Endothelial cell of coronary artery (primary cell): ENCODE measurements around the gene AGBL2. TPM values are rescaled to one million over a fixed set of nuclear protein-coding genes. Genes with fewer than 3 reads are reported as not detected.

Experiments used
- total RNA-seq: library from RNA; depleted of rRNA; stranded (reverse); fragments of >200 nt; gene quantifications from 2 replicates; pipeline ENCODE4 v1.2.3, GENCODE V29; 2014

AGBL2 gene, protein sequence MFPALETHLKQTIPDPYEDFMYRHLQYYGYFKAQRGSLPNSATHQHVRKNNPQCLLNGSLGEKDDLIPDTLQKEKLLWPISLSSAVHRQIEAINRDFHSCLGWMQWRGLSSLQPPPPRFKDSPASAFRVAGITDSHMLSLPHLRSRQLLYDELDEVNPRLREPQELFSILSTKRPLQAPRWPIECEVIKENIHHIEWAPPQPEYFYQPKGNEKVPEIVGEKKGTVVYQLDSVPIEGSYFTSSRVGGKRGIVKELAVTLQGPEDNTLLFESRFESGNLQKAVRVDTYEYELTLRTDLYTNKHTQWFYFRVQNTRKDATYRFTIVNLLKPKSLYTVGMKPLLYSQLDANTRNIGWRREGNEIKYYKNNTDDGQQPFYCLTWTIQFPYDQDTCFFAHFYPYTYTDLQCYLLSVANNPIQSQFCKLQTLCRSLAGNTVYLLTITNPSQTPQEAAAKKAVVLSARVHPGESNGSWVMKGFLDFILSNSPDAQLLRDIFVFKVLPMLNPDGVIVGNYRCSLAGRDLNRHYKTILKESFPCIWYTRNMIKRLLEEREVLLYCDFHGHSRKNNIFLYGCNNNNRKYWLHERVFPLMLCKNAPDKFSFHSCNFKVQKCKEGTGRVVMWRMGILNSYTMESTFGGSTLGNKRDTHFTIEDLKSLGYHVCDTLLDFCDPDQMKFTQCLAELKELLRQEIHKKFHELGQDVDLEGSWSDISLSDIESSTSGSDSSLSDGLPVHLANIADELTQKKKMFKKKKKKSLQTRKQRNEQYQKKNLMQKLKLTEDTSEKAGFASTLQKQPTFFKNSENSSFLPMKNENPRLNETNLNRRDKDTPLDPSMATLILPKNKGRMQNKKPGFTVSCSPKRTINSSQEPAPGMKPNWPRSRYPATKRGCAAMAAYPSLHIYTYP
- total RNA-seq = 0.09 and 0.36 TPM in 2 replicates

DNA sequence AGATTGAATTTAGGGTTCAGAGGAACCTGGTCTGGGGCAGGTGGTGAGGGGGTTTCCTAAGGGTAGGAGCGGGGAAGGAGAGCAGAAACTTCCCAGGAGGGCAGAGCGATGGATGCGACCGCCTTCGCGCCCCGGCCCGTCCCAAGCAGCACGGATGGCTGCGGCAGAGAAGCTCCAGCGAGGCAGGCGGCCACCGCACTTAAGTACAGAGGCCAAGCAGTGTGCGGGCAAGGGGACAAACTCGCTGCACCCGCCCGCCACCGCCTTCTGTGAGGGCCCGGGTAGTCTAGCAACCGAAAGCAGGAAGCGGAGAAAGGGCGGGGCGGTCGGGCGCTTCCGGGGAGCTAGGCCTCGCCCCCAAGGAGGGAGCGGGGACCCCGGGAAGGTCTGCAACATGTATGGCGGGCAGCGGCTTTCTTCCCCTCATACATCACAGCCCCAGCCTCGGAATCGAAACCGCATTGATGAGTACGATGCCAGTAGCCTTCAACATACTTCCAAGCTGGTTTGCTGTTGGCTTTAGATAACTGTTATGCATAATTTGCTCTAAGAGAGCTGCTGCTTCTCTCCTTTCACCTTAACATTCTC lies at the start of gene AGBL2:
Gene AGBL2 (minus strand): TSS at position 288 of the 588 bp plus-strand sequence. CDS start 719 bp downstream, outside the sequence.

DNA sequence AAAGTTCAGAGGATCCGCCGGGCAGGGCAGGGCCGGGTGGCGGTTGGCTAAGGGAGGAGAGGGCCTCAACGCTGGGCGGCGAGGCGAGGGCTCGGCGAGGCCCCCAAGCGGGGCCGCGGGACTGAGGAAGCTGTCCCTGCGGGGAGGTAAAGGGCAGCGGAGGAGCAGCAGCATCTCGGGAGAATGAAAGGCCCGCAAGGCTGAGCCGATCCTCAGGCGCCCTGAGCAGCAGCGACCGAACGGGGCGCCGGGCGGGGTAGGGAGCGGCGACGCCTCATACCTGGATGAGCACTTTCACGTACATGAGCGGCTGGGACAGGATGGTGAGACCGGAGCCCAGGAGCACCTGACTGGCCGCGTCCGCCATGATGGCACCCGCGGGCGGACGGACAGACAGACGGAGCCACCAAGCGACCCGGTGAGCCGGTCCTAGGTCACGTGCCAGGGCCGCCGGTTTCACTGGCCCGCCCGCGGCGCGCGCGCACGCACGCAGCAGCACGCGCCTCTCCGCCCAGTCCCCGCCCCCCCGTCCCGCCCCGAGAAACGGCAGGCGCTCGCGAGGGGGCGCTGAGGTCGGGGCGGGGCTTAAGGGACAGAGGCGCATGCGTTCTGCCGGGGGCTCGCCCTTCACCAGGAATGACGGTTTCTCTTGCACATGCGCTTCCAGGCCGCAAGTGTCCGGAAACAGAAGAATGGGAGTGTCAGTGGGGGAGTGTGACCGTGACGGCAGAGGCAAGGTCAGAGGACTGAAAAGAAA lies 72.9 kb downstream of the AGBL2 start, which contains the start of gene MTCH2:
Gene MTCH2 (minus strand): TSS at position 461 of the 757 bp plus-strand sequence. CDS start 94 bp downstream, at position 367.

Other genes starting within 250 kb of the AGBL2 start
- 70.4 and 89.4 TPM in 2 replicates for gene CELF1, start 162.2 kb downstream of the AGBL2 start, total RNA-seq
- gene PTPMT1, start 149.8 kb downstream of the AGBL2 start, total RNA-seq = 76.9 and 84.1 TPM in 2 replicates
- 18.5 and 24.2 TPM in 2 replicates for gene KBTBD4, start 136.4 kb downstream of the AGBL2 start, total RNA-seq
- gene NDUFS3, start 136.3 kb downstream of the AGBL2 start, total RNA-seq = 71.4 and 85.6 TPM in 2 replicates
- gene FAM180B, start 128.7 kb downstream of the AGBL2 start, total RNA-seq = 0.09 TPM in 1 of 2 replicates, not detected in the other
- gene C1QTNF4, start 121.0 kb downstream of the AGBL2 start, total RNA-seq = 0.18 and 0.28 TPM in 2 replicates
- 59.4 and 80.4 TPM in 2 replicates for gene MTCH2, start 72.8 kb downstream of the AGBL2 start, total RNA-seq
- 40.8 and 62.5 TPM in 2 replicates for gene FNBP4, start 52.0 kb upstream of the AGBL2 start, total RNA-seq
- 21.7 and 28.5 TPM in 2 replicates for gene NUP160, start 133.0 kb upstream of the AGBL2 start, total RNA-seq